Loucy (cell line): ENCODE measurements around the gene MMRN1.

Experiments used
- CTCF ChIP-seq: fragments of 200-600 bp; sonication (generic); conservative IDR thresholded peaks from 2 replicates; pipeline ENCODE4 v1.5.1; 2014; ENCODE audit warnings: mild to moderate bottlenecking, antibody characterized with exemption, low read length
- EZH2phosphoT487 ChIP-seq: fragments of 200-600 bp; IDR thresholded peaks from 2 replicates; pipeline ENCODE4 v1.6.1; 2018; ENCODE audit warnings: antibody characterized with exemption, mild to moderate bottlenecking, moderate library complexity, borderline replicate concordance

- TF ChIP-seq CTCF (no peak), EZH2phosphoT487 (no peak)
These were observed 16.0 kb upstream of the MMRN1 start for GRCh38 chr4:89878611-89879010.
